Endothelial cell of umbilical vein (primary cell): Measurements from ENCODE around the gene METTL1.

ENCODE experiments used
- EZH2 ChIP-seq: IDR thresholded peaks from 2 replicates; pipeline ENCODE4 v1.6.1; 2012; ENCODE audit warnings: borderline replicate concordance, low read depth, mild to moderate bottlenecking, moderate library complexity, low read length, inconsistent platforms; ENCODE audit not compliant: severe bottlenecking
- FOS ChIP-seq: IDR thresholded peaks from 2 replicates; pipeline ENCODE4 v1.6.1; 2011; ENCODE audit warnings: mild to moderate bottlenecking, low read length, moderate library complexity, borderline replicate concordance; ENCODE audit not compliant: insufficient read depth
- JUN ChIP-seq: IDR thresholded peaks from 2 replicates; pipeline ENCODE4 v1.6.1; 2011; ENCODE audit warnings: borderline replicate concordance, low read depth; ENCODE audit not compliant: insufficient read length, insufficient read depth
- MYC ChIP-seq: IDR thresholded peaks from one replicate; pipeline ENCODE4 v1.6.1; 2011; ENCODE audit warnings: mild to moderate bottlenecking, low read depth, low read length
- POLR2A ChIP-seq: IDR thresholded peaks from 2 replicates; pipeline ENCODE4 v1.6.1; 2012; ENCODE audit warnings: low read depth, mild to moderate bottlenecking, control low read depth, low read length
- POLR2AphosphoS5 ChIP-seq: IDR thresholded peaks from 2 replicates; pipeline ENCODE4 v1.6.1; 2012; ENCODE audit warnings: low read depth, mild to moderate bottlenecking, control low read depth, low read length, moderate library complexity; ENCODE audit not compliant: insufficient read depth
- TF ChIP-seq, protein P1 (sequence below), 2 donors: IDR thresholded peaks; 1 replicate in 1 of 2; 2 replicates in 1 of 2; pipeline ENCODE4 v1.5.1; 2011; ENCODE audit warnings: low read length in 2 of 2, mild to moderate bottlenecking in 2 of 2, moderate library complexity in 2 of 2, control low read depth in 1 of 2, inconsistent platforms in 1 of 2, low read depth in 1 of 2; ENCODE audit not compliant: insufficient read depth in 1 of 2; ENCODE audit errors: extremely low read depth in 1 of 2
- TF ChIP-seq, protein P2 (sequence below): IDR thresholded peaks from 2 replicates; pipeline ENCODE4 v1.6.1; 2011; ENCODE audit not compliant: insufficient read depth, insufficient read length

DNA sequence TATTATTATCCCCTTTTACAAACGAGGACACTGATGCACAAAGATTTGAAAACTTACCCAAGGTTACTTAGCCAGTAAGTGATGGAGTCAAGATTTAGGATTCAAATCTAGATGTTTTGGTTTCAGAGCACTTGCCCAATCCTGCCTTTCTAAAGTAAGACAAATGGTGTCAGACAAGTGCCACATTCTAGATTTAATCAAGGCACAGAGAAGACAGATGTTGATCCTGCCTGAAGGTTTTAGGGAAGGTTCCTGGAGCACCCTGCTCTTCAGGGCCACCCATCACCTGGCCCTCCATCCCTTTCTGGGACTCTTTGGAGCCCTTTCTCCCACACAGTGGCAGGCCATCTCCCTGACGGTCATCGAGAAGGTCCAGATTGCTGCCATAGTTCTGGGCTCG, 14.1 kb downstream of the METTL1 start:
- TF ChIP-seq, protein P1, sequence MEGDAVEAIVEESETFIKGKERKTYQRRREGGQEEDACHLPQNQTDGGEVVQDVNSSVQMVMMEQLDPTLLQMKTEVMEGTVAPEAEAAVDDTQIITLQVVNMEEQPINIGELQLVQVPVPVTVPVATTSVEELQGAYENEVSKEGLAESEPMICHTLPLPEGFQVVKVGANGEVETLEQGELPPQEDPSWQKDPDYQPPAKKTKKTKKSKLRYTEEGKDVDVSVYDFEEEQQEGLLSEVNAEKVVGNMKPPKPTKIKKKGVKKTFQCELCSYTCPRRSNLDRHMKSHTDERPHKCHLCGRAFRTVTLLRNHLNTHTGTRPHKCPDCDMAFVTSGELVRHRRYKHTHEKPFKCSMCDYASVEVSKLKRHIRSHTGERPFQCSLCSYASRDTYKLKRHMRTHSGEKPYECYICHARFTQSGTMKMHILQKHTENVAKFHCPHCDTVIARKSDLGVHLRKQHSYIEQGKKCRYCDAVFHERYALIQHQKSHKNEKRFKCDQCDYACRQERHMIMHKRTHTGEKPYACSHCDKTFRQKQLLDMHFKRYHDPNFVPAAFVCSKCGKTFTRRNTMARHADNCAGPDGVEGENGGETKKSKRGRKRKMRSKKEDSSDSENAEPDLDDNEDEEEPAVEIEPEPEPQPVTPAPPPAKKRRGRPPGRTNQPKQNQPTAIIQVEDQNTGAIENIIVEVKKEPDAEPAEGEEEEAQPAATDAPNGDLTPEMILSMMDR (IDR thresholded peaks at IDR 0.05; ENCODE audit: extremely low read depth in 1 of 2, insufficient read depth in 1 of 2, low read depth in 1 of 2, low read length in 2 of 2) = no peak
- no peak for TF ChIP-seq POLR2AphosphoS5
- TF ChIP-seq MYC = no peak
- no peak for TF ChIP-seq EZH2
- TF ChIP-seq JUN = no peak
- TF ChIP-seq, protein P2, sequence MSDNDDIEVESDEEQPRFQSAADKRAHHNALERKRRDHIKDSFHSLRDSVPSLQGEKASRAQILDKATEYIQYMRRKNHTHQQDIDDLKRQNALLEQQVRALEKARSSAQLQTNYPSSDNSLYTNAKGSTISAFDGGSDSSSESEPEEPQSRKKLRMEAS = no peak
- no peak for TF ChIP-seq POLR2A
- TF ChIP-seq FOS = no peak
